ENCODE measurements around the gene FTHL17.

DNA sequence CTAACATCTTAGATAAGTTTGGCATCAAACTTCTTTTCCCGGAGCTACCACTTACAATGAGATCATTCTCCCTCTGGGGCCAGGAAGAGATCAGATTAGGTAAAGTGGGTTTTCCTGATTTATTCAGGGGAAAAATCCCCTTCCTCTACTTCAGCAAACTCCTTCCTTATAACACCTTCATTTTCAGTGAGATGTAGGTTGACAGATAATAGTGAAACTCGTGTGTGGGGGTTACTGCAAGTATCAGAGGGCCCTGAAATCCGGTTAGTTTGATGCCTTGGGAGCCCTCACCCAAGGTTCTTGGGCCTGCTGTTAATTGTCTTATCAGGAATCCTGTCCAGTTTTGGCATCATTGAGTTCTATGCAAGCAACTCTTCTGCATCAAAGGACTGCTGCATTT, 10.8 kb downstream of the FTHL17 start:
- no peak for TF ChIP-seq POLR2AphosphoS5 (IDR thresholded peaks at IDR 0.05; ENCODE audit: low read depth, low read length)
- TF ChIP-seq TAF1 (IDR thresholded peaks at IDR 0.05; ENCODE audit: borderline replicate concordance, insufficient read depth, low read length) = no peak
- no peak for TF ChIP-seq SIN3A (IDR thresholded peaks at IDR 0.05; ENCODE audit: borderline replicate concordance, insufficient read depth, low read length)
- TF ChIP-seq, protein P1, sequence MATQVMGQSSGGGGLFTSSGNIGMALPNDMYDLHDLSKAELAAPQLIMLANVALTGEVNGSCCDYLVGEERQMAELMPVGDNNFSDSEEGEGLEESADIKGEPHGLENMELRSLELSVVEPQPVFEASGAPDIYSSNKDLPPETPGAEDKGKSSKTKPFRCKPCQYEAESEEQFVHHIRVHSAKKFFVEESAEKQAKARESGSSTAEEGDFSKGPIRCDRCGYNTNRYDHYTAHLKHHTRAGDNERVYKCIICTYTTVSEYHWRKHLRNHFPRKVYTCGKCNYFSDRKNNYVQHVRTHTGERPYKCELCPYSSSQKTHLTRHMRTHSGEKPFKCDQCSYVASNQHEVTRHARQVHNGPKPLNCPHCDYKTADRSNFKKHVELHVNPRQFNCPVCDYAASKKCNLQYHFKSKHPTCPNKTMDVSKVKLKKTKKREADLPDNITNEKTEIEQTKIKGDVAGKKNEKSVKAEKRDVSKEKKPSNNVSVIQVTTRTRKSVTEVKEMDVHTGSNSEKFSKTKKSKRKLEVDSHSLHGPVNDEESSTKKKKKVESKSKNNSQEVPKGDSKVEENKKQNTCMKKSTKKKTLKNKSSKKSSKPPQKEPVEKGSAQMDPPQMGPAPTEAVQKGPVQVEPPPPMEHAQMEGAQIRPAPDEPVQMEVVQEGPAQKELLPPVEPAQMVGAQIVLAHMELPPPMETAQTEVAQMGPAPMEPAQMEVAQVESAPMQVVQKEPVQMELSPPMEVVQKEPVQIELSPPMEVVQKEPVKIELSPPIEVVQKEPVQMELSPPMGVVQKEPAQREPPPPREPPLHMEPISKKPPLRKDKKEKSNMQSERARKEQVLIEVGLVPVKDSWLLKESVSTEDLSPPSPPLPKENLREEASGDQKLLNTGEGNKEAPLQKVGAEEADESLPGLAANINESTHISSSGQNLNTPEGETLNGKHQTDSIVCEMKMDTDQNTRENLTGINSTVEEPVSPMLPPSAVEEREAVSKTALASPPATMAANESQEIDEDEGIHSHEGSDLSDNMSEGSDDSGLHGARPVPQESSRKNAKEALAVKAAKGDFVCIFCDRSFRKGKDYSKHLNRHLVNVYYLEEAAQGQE (IDR thresholded peaks at IDR 0.05; ENCODE audit: insufficient read depth in 1 of 2, low read depth in 2 of 2, low read length in 2 of 2) = no peak
- no peak for TF ChIP-seq FOXP2 (optimal IDR thresholded peaks at IDR 0.05; ENCODE audit: borderline replicate concordance, extremely low read depth, extremely low read length, insufficient read depth)
